Urothelium cell line (cell line): ENCODE data around the gene TJP3.
A peak's percentile ranks its signal among the peaks of the same experiment; 100 is the strongest.
"Not testable (repeated sequence)": the region's sequence is repeated elsewhere in the genome, so short reads cannot be mapped to it uniquely, and the experiment has no call there.

Experiments
- DNase-seq: peaks from one replicate; pipeline ENCODE4 v3.0.0; 2011; ENCODE audit warnings: low spot score, mixed read lengths
- FAIRE-seq: peaks from 2 replicates; lab custom pipeline; 2011; peaks lifted over from hg19 to GRCh38; lab: Jason Lieb, UNC

Gene TJP3, protein sequence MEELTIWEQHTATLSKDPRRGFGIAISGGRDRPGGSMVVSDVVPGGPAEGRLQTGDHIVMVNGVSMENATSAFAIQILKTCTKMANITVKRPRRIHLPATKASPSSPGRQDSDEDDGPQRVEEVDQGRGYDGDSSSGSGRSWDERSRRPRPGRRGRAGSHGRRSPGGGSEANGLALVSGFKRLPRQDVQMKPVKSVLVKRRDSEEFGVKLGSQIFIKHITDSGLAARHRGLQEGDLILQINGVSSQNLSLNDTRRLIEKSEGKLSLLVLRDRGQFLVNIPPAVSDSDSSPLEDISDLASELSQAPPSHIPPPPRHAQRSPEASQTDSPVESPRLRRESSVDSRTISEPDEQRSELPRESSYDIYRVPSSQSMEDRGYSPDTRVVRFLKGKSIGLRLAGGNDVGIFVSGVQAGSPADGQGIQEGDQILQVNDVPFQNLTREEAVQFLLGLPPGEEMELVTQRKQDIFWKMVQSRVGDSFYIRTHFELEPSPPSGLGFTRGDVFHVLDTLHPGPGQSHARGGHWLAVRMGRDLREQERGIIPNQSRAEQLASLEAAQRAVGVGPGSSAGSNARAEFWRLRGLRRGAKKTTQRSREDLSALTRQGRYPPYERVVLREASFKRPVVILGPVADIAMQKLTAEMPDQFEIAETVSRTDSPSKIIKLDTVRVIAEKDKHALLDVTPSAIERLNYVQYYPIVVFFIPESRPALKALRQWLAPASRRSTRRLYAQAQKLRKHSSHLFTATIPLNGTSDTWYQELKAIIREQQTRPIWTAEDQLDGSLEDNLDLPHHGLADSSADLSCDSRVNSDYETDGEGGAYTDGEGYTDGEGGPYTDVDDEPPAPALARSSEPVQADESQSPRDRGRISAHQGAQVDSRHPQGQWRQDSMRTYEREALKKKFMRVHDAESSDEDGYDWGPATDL

DNA sequence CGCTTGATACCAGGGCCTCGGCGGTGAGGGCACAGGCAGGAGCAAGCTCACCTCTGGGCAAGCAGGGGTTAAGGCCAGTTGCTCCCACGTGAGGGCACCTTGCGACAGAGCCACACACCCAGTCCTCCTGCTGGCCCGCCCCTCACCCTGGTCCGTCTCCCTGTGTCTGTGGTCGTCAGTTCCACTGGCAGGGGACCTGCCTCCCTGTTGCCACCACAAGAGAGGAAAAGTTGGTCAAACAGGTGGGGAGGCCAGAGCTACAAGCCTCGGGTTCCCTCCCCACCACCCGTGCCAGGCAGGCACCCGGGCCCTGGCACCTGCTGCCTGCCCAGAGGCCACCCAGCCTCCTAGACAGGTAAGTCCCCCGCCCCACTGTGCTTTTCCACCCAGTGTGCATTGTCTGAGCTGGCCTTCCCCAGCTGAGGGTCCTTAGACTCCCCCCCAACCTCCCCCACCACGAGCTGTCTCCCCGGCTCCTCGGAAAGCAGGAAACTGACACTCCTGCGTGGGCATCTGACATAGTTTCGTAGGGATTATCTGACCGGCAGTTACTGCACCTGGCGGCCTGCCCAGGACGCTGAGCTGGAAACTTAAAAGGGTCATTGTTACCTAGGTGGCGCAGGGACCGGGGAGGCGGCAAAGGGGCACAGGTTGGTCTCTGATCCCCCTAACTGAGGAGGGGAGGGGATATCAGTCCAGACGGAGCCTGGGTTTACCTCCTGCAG lies at the start of gene TJP3:
TSS of gene TJP3 (plus strand) at position 178 of the 725 bp plus-strand sequence. CDS start 20,049 bp downstream, outside the sequence.
- FAIRE-seq (no peak), DNase-seq (peak; percentile 50)

DNA sequence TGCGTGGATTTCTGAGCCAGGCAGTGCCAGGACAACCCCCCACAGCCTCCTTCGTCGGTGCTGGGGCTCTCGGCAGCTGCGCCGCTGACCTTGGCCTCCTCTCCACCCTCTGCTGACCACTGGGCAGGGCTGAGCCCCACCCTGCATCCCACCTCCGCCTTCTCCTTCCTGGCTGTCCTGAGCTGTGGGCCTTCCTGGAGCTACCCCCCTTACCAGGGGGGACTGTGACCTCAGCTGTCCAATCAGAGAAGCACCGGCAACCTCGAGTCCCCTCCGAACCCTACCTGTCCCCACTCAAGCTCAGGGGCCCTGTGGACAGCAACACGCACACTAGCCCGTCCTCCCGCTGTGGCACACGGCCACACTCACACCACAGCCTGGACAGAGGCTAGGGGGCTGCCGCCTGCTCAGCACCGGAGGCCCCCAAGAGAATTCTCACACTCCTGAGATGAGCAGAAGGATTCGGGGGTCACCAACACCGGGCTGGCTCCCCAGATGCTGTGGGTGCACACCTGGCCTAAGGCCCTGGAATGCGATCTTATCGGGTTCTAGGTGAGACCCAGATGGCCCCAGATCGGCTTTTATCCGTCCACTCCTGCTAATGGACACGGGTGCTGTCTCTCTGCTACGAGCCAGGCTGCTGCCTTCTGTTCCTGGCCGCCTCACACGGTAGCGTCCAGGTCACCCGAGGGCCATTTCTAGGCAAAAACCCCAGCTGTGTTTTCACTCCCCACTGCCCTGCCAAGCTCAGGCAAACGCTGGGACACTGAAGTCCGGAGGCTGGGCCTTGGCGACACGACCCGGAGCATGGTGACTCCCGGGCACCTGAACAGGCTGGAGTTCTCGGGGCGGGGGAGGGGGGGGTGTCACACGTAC lies 49.1 kb upstream of the TJP3 start:
- DNase-seq (no peak), FAIRE-seq (no peak)

DNA sequence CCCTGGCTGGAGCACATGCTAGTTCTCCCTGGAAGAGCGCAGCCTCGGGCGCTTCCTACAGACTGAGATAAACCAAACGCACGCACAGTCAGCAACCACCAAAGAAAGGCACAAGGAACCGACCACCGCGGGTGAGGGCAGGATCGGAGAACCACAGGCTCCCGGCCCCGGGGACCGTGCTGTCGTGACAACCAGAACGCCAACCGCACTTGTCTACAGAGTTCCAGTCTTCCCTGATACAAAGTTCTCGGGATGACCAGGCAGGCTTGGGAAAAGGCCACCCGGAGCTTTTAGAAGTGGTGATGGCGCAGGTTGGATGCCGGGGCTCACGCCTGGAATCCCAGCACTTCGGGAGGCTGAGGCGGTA lies 48.5 kb upstream of the TJP3 start:
- FAIRE-seq, result no peak

DNA sequence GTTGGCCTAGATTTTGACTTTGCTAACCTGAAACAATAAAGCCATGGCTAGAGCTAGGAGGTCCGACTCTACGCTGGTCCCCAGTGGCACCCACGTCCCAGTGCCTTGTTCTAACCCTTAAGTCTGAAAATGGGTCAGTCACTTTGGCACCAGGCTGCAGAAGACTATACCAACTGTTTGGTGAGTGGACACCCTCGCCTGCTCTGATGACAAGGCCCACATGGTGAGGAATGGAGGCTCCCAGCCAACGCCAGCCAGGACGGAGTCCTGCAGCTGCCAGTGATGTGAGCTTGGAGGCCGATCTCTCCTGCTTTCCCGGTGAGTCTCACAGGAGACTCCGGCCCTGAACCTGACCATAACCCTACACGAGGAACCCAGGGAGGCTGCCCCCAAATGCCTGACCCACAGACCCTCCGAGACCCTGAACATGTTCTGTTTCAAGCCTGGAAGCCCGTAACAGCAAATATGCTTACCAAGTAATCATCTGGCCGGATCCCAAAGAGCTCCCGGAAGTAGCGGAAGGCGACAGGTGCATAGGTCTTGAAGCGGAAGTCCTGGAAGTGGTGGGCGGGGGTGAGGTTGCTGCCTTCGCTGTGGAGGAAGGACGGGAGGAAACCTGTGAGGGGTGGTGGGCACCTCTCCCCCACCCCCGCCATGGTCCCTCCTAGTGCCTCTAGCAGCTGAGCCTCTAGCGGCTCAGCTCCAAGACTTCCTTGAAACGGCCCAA lies 47.5 kb upstream of the TJP3 start:
- no peak for FAIRE-seq
- DNase-seq, result no peak

More for the DNA sequence above, 48.5 kb upstream of the TJP3 start:
- no peak for DNase-seq

DNA sequence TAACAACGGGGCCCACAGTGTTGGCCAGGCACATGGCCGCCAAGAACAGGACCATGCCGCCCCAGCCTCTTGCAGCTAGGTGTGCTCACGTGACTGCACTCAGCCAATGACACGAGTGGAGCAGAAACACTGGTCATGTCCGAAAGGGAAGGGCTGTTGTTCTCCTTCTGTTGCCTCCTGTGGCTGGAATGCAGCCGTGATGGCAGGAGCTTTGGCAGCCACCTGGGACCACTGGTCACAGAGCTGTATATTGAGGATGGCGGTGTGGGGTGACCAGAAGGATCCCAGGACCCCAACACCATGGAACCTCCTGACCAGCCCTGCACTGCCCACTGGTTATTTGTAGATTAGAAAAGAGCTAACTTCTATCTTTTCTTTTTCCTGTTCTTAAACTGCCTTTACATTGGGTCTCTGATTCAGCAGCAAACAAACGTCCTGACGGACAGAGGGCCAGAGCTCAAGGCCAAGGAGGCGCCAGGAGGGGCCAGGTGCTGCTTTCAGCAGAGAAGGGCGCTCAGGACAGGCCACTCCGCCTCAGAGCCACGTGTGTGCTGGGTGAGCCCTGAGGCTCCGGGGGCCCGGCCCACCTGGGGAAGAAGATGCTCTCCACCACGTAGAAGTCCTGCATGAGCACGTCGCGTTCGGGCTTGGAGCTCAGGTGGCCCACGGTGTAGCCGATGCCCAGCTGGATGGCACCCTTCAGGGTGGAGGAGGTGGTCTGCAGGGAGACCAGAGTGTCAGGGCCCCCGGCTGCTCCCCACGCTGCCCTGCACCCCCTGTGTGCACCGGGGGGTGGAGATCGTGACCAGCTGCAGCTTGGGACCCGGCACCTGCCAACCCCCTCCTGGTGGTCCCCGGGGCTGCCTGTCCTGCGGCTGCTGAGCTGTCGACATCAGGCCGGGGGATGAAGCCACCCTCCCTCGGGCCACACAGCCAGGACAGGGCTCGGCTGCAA lies 46.6 kb upstream of the TJP3 start:
- DNase-seq (no peak), FAIRE-seq (no peak)

DNA sequence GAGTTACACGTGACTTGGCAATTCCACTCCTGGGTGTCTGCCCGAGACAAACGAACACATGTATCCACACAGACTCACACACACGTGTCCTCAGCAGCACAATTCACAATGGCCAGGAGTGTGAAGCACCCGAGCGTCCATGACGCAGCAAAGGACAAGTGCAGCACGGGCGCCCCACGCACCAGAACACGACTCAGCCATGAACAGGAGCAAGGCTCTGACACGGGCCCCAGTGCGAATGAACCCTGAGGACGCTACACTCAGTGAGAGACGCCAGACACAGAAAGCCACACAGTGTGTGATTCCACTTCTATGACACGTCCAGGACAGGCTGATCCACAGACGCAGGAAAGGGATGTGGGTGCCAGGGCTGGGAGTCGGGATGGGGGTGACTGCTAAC lies 44.3 kb upstream of the TJP3 start:
- DNase-seq (no peak), FAIRE-seq (no peak)

DNA sequence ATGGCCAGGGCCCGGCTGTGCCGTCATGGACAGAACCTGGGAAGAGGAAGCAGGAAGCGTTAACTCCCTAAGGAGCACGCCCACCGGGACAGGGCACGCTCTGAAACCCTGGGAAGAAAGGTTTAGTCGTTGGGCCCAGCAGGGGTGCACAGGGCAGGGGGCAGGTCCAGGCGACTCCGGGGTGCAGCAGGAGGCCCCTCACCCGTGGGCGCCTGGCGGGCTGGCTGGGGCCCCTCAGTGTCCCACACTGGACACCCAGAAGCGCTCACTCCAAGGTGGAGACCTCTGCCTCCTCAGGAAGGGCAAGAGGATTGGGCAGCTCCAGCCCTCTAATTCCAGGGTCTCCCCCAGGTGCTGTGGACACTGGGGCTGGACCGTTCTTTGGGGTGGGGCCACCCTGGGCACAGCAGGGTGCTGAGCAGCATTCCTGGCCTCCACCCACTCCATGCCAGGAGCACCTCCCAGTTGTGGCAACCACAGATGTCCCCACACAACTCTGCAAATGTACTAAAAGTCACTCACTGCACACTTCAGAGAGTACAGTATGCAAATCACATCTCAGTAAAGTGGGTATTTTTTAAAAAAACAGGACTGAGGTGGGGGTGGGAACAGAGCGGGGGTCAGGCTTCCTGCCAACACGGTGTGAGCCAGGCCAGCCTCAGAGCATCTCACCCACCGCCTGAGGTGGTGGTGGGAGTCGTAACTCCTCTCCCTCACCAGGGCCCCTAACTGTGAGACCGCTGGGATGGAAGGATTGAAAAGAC lies 43.1 kb upstream of the TJP3 start:
- no peak for FAIRE-seq

DNA sequence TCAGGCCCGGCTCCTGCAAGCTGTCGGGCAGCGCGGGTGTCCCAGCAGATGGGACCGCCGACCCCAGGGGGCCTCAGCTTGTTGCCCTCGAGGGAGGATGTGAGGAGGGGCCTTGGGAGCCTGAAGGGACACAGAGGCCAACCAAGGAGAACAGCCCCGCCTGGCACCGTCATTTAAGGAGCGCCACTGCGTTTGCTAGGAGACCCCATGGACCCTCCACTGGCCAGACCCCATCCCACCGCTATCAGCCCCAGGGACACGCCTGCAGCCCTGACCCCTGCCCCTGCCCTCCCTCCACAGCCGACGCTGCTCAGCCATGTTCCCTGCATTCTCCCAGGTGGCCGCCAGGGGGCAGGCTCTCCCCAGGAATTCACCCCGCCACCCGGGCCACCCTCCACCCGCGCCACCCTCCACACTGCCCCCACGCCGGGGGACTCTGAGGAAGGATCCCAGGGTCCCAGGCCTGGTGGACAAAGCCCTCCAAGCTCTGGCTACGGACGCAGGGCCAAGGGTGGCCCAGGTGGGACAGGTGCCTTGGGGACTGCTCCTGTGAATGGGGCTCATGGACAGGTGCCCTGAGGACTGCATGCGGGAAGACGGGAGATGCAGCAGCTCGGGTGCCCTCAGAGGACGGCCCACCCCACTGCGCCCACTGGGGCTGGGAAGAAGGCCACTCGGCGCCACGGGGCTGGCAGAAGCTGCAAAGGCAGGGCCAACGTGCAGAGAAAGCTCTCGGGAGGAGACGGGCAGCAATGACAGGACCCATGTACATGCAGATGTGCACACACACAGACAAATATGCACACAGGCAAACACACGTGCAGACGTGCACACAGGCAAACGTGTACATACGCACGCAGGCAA lies 42.3 kb upstream of the TJP3 start:
- FAIRE-seq, result no peak
- DNase-seq, result peak; percentile 68

More for the DNA sequence above, 43.1 kb upstream of the TJP3 start:
- DNase-seq, result no peak

DNA sequence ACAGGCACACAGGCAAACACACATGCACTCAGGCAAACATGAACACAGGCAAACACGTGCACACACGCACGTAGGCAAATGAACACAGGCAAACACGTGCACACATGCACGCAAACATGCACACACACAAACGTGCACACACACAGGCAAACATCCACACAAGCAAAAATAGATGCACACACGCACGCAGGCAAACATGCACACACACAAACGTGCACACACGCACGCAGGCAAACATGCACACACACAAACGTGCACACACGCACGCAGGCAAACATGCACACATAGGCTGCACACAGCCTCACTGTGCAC lies 41.7 kb upstream of the TJP3 start:
- peak; percentile 92 for FAIRE-seq

DNA sequence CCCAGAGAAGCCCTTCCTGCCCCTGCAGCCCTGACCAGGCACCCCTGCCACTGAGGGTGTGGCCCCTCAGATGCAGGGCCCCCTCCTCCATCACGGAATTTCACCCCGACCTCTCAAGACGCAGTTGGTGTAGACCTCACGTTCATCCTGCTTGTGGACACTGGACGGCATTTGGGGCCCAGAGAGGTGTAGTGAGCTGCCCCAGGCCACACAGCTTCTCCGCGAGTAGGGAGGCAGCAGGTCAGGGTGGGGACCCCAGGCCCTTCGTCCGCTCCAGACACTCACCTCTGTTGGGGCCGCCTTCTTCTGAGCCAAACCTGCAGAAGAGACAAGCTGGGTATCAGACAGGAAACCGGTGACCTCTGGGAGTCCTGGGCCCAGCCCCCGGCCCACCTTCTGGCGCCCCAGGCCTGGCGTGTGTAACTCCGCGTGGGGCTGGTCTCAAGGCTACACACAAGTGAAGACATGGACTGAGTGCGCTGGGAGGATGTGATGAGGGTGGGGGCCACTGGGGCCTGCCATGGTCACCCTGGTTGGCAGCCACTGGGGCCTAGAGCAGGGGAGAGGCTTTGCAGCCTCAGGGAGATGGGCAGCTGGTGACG lies 41.0 kb upstream of the TJP3 start:
- FAIRE-seq, result no peak
- no peak for DNase-seq

More for the DNA sequence above, 41.7 kb upstream of the TJP3 start:
- not testable (repeated sequence) for DNase-seq

DNA sequence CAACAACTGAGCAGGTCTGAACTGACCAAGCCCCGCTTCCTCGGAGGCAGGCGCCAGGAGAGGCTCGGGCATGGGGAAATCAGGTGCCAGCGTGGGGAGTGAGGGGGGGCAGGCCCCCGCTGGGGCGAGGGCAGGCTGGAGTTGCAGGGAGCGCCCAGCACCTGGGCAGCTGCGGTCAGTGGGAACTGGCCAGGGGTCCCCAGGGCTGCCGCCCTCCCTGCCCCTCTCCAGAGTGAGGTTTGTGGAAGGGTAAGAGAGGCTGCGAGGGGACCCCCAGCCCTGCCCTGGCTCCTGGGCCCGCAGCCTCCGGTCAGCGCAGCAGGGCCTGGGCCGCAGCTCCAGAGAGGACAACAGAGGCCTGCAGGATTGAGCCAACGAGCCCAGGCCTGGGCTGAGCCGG lies 40.4 kb upstream of the TJP3 start:
- DNase-seq (no peak), FAIRE-seq (no peak)

DNA sequence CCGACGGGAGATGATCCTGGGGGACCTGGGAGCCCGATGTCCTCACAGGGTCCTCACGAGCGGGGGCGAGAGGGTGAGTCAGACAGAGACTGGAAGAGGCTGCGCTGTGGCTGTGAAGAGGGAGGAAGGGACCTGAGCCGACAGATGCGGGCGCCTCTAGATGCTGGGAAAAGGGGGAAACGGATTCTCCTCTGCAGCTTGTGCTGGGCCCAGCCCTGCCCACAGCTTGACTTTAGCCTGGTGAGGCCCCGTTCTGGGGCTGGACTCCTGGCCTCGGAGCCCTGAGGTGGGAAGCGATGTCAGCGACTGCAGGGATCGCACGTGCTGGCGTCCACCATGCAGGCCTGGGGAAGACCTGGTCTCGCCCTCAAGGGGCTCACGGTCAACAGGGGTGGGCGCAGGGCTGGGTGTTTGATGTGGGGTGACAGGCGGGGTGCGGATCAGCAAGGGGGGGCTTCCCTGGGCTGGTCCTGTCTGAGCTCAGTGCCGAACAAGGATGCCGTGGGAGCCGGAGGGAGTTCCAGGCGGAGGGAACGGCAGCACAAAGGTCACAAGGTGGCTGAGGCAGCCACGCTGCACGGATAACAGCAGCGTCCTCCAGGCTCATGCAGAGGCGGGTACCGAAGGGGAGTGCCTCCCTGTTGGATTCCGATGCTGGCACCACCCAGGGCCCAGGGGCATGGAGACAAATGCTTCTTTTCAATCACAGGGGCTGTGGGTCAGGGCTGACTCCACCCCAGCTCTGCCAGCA lies 39.7 kb upstream of the TJP3 start:
- FAIRE-seq (no peak), DNase-seq (no peak)

DNA sequence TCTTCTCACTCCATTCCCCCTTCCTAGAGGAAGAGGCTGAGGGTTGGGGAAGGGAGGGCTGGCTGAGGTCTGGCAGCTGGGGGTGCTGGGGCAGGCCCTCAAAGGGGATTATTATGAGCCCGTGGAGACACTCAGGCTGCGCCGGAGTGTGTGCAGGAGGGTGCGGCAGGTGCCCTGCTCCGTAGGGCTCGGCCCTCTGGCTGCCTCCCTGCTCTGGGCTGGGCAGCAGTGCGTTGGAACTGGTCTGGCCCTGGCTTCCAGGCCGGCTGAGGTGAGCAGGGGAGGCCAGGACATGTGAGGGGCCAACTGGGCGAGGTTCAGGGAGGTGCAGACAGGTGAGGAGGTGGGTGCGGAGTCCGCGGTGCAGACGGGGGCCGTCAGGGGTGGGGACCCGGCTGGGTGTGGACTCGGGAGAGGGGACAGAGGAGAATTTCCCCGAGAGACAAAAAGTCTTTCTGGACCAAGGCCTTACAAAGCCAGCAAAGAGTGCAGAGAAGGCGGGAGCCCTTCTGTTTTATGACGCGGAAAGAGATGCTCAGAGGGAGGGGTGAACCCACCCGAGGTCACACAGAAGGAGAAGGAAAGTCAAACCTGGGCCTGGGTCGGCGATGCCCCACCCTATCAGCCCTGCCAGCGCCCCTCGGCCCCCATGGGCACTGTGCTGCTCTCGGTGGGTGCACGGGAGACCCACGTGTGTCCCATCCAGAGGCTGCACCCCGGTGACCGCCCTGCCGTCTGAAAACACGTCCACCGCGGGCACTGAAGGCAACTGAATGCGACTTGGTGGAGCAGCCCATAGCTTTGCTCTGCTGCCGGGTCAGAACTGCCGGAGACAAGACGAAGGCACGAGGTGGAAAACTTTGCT lies 38.9 kb upstream of the TJP3 start:
- FAIRE-seq, result no peak
- DNase-seq, result no peak

DNA sequence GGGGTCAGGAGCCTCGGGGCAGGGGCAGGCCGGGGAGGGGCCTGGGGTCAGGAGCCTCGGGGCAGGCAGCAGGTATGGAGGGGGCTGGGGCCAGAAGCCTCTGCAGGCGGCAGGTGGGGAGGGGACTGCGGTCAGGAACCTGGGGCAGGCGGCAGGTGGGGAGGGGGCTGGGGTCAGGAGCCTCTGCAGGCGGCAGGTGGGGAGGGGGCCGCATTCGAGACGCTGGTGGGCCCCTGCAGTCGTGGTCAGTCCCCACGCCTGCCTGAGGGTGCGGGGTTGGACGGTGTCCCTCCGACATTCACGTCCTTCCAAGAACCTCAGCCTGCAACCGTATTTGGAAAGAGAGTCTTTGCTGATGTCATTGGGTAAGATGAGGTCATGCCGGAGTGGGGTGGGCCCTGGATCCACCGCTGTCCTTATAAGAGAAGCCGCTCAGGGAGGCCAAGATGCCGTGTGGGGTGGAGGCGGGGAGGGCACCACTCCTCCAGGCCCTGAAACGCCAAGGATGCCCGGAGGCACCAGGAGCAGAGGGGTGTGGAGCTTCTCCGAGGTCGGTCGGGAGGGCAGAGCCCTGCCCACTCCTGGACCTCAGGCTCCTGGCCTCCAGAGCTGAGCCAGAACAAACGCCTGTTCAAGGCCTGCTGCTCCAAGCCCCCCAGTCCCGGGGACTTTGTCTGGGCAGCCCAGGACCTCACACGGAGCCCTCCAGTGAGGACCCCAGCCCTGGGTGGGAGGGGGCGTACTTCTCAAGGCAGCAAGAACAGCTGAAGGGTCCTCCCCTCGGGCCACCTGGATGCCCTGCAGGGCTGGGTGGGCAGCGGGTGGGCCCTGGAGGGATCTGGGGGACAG lies 38.0 kb upstream of the TJP3 start:
- DNase-seq (no peak), FAIRE-seq (no peak)
